ENCODE measurements around the gene EML4. TPM values are rescaled to one million over a fixed set of nuclear protein-coding genes. Genes with fewer than 3 reads are reported as not detected.

Gene EML4
- total RNA-seq, 1 donor from 2014 or later: 41.1 TPM

- DNase-seq (ENCODE audit: extremely low spot score, unreplicated experiment): no peak
- peaks cover 4% of the 10 kb centered on the region for H3K4me1 Mint-ChIP-seq (ENCODE audit: unreplicated experiment)
- H3K36me3 Mint-ChIP-seq (ENCODE audit: unreplicated experiment): no peaks in the 10 kb centered on the region
- no peak overlapping the region for H3K4me3 Mint-ChIP-seq (ENCODE audit: unreplicated experiment)
- TF ChIP-seq, protein P1, sequence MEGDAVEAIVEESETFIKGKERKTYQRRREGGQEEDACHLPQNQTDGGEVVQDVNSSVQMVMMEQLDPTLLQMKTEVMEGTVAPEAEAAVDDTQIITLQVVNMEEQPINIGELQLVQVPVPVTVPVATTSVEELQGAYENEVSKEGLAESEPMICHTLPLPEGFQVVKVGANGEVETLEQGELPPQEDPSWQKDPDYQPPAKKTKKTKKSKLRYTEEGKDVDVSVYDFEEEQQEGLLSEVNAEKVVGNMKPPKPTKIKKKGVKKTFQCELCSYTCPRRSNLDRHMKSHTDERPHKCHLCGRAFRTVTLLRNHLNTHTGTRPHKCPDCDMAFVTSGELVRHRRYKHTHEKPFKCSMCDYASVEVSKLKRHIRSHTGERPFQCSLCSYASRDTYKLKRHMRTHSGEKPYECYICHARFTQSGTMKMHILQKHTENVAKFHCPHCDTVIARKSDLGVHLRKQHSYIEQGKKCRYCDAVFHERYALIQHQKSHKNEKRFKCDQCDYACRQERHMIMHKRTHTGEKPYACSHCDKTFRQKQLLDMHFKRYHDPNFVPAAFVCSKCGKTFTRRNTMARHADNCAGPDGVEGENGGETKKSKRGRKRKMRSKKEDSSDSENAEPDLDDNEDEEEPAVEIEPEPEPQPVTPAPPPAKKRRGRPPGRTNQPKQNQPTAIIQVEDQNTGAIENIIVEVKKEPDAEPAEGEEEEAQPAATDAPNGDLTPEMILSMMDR (IDR thresholded peaks at IDR 0.05): no peak
- no peaks in the 10 kb centered on the region for H3K9me3 Mint-ChIP-seq (ENCODE audit: unreplicated experiment)
- no peaks in the 10 kb centered on the region for H3K27me3 Mint-ChIP-seq (ENCODE audit: unreplicated experiment)
- H3K27ac Mint-ChIP-seq (ENCODE audit: unreplicated experiment): no peak overlapping the region
These were observed 15.1 kb upstream of the EML4 start for GRCh38 chr2:42153944-42154581.

DNA sequence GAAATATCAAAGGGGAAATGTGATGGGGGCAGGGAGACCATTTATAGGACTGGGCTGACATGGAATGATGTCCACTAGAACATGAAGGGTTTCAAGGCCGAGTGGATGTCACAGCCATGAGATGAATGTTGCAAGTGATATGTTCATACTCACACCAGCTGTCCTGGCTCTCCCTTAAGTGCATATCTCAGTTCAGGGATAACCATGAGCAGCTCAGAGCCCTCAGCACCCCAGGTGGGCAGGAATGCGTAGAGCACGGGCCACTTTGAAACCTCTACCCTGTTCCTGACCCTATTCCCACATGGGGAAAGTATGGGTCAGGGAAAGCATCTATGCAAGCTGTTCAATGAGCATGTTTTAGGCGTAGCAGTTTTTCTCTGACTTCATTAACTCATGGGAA, 12.4 kb upstream of the EML4 start:
- TF ChIP-seq, protein P1 (IDR thresholded peaks at IDR 0.05): no peak
- Mint-ChIP-seq H3K9me3 (ENCODE audit: unreplicated experiment) (no peaks in the 10 kb centered on the region), H3K36me3 (ENCODE audit: unreplicated experiment) (no peaks in the 10 kb centered on the region), H3K27me3 (ENCODE audit: unreplicated experiment) (peaks cover 3% of the 10 kb centered on the region), H3K4me1 (ENCODE audit: unreplicated experiment) (peaks cover 4% of the 10 kb centered on the region), H3K27ac (ENCODE audit: unreplicated experiment) (no peak overlapping the region), H3K4me3 (ENCODE audit: unreplicated experiment) (no peak overlapping the region)
- no peak for DNase-seq (ENCODE audit: extremely low spot score, unreplicated experiment)

- Mint-ChIP-seq H3K27ac (ENCODE audit: unreplicated experiment) (no peak overlapping the region), H3K4me1 (ENCODE audit: unreplicated experiment) (peaks cover 4% of the 10 kb centered on the region), H3K36me3 (ENCODE audit: unreplicated experiment) (peaks cover 2% of the 10 kb centered on the region), H3K9me3 (ENCODE audit: unreplicated experiment) (no peaks in the 10 kb centered on the region), H3K27me3 (ENCODE audit: unreplicated experiment) (peaks cover 22% of the 10 kb centered on the region), H3K4me3 (ENCODE audit: unreplicated experiment) (no peak overlapping the region)
- DNase-seq (ENCODE audit: extremely low spot score, unreplicated experiment): no peak
- TF ChIP-seq, protein P1 (IDR thresholded peaks at IDR 0.05): no peak
These were observed 7.7 kb upstream of the EML4 start for GRCh38 chr2:42161444-42161843.

GRCh38 chr2:42163444-42164045, 5.6 kb upstream of the EML4 start:
- H3K27ac Mint-ChIP-seq (ENCODE audit: unreplicated experiment): no peak overlapping the region
- peaks cover 22% of the 10 kb centered on the region for H3K27me3 Mint-ChIP-seq (ENCODE audit: unreplicated experiment)
- H3K4me1 Mint-ChIP-seq (ENCODE audit: unreplicated experiment): peaks cover 7% of the 10 kb centered on the region
- no peaks in the 10 kb centered on the region for H3K9me3 Mint-ChIP-seq (ENCODE audit: unreplicated experiment)
- H3K36me3 Mint-ChIP-seq (ENCODE audit: unreplicated experiment): peaks cover 2% of the 10 kb centered on the region
- TF ChIP-seq, protein P1 (IDR thresholded peaks at IDR 0.05): no peak
- DNase-seq (ENCODE audit: extremely low spot score, unreplicated experiment): no peak
- no peak overlapping the region for H3K4me3 Mint-ChIP-seq (ENCODE audit: unreplicated experiment)

DNA sequence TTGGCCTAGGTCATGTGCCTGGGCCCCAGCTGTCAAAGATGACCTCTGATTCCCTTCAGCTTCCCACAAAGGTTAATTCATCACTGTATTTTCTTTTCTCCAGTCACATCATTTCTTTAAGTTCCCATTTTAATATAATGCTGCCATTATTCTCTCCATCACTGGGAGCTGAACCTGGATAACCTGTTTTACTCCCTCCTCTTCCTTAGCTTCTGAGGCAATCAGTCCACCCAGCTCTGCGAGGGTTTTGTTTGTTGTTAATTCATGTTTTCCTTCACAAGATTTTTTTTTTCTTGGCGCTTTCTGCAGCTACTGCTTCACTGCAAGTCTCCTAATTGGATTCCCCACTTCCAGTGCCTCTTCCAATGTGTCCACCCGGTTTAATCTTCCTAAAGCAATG, 5.1 kb upstream of the EML4 start:
- H3K4me1 Mint-ChIP-seq (ENCODE audit: unreplicated experiment): peaks cover 11% of the 10 kb centered on the region
- H3K36me3 Mint-ChIP-seq (ENCODE audit: unreplicated experiment): peaks cover 2% of the 10 kb centered on the region
- H3K27me3 Mint-ChIP-seq (ENCODE audit: unreplicated experiment): peaks cover 22% of the 10 kb centered on the region
- TF ChIP-seq, protein P1 (IDR thresholded peaks at IDR 0.05): no peak
- no peaks in the 10 kb centered on the region for H3K9me3 Mint-ChIP-seq (ENCODE audit: unreplicated experiment)
- DNase-seq (ENCODE audit: extremely low spot score, unreplicated experiment): no peak
- no peak overlapping the region for H3K27ac Mint-ChIP-seq (ENCODE audit: unreplicated experiment)
- no peak overlapping the region for H3K4me3 Mint-ChIP-seq (ENCODE audit: unreplicated experiment)
